ENCODE results near the gene MOSPD2.

MOSPD2 gene

GRCh38 chrX:14930663-14931062, 57.4 kb downstream of the MOSPD2 start:
- no peak overlapping the region for H3K27ac ChIP-seq (ENCODE audit: low read depth in 2 of 2, low read length in 2 of 2)
- peaks cover 0 to 4% of the 10 kb centered on the region in 2 donors for H3K27me3 ChIP-seq (ENCODE audit: control insufficient read depth in 2 of 2, insufficient read depth in 2 of 2, low read length in 2 of 2)
- no peaks in the 10 kb centered on the region for H3K4me1 ChIP-seq (ENCODE audit: control insufficient read depth in 2 of 2, insufficient read depth in 2 of 2, low read length in 2 of 2)

GRCh38 chrX:14932136-14932535, 58.9 kb downstream of the MOSPD2 start:
- Histone ChIP-seq H3K9me3 (ENCODE audit: control insufficient read depth in 2 of 2, low read length in 2 of 2) (no peaks in the 10 kb centered on the region), H3K4me3 (ENCODE audit: low read length in 2 of 2) (no peak overlapping the region), H3K4me1 (ENCODE audit: control insufficient read depth in 2 of 2, insufficient read depth in 2 of 2, low read length in 2 of 2) (no peaks in the 10 kb centered on the region), H3K9ac (ENCODE audit: low read depth in 1 of 2, low read length in 2 of 2) (no peak overlapping the region), H3K27ac (ENCODE audit: low read depth in 2 of 2, low read length in 2 of 2) (no peak overlapping the region), H3K27me3 (ENCODE audit: control insufficient read depth in 2 of 2, insufficient read depth in 2 of 2, low read length in 2 of 2) (peaks cover 0 to 4% of the 10 kb centered on the region in 2 donors), H3K36me3 (ENCODE audit: control insufficient read depth in 2 of 2, insufficient read depth in 2 of 2, low read length in 2 of 2) (no peaks in the 10 kb centered on the region)

More at GRCh38 chrX:14930663-14931062, 57.4 kb downstream of the MOSPD2 start:
- Histone ChIP-seq H3K36me3 (ENCODE audit: control insufficient read depth in 2 of 2, insufficient read depth in 2 of 2, low read length in 2 of 2) (no peaks in the 10 kb centered on the region), H3K9me3 (ENCODE audit: control insufficient read depth in 2 of 2, low read length in 2 of 2) (no peaks in the 10 kb centered on the region), H3K9ac (ENCODE audit: low read depth in 1 of 2, low read length in 2 of 2) (no peak overlapping the region), H3K4me3 (ENCODE audit: low read length in 2 of 2) (no peak overlapping the region)

DNA sequence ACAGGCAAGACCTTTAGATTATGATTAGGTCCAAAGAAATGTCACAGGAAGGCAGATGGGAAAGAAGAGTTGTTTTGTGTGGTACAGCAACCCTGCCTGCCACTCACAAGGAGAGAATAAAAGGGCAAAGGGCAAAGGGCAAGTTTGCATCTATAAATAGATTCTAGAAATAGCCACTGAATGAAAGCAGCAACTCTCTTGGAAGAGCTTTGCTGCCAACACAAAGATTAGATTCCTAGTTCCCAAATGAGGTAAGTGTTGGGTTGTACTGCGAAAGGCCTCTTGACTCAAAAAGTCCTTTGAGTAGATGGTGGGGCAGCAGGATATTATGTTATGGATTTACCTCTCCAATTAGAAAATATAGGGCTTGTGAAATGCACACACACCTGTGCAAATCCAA, 61.2 kb downstream of the MOSPD2 start:
- H3K9ac ChIP-seq (ENCODE audit: low read depth in 1 of 2, low read length in 2 of 2): no peak overlapping the region
- H3K4me1 ChIP-seq (ENCODE audit: control insufficient read depth in 2 of 2, insufficient read depth in 2 of 2, low read length in 2 of 2): no peaks in the 10 kb centered on the region
- H3K9me3 ChIP-seq (ENCODE audit: control insufficient read depth in 2 of 2, low read length in 2 of 2): no peaks in the 10 kb centered on the region
- no peaks in the 10 kb centered on the region for H3K36me3 ChIP-seq (ENCODE audit: control insufficient read depth in 2 of 2, insufficient read depth in 2 of 2, low read length in 2 of 2)
- no peak overlapping the region for H3K27ac ChIP-seq (ENCODE audit: low read depth in 2 of 2, low read length in 2 of 2)
- H3K4me3 ChIP-seq (ENCODE audit: low read length in 2 of 2): no peak overlapping the region
- peaks cover 0 to 4% of the 10 kb centered on the region in 2 donors for H3K27me3 ChIP-seq (ENCODE audit: control insufficient read depth in 2 of 2, insufficient read depth in 2 of 2, low read length in 2 of 2)

- Histone ChIP-seq H3K9ac (ENCODE audit: low read depth in 1 of 2, low read length in 2 of 2) (no peak overlapping the region), H3K9me3 (ENCODE audit: control insufficient read depth in 2 of 2, low read length in 2 of 2) (no peaks in the 10 kb centered on the region), H3K36me3 (ENCODE audit: control insufficient read depth in 2 of 2, insufficient read depth in 2 of 2, low read length in 2 of 2) (no peaks in the 10 kb centered on the region), H3K4me3 (ENCODE audit: low read length in 2 of 2) (no peak overlapping the region), H3K27me3 (ENCODE audit: control insufficient read depth in 2 of 2, insufficient read depth in 2 of 2, low read length in 2 of 2) (no peaks in the 10 kb centered on the region), H3K4me1 (ENCODE audit: control insufficient read depth in 2 of 2, insufficient read depth in 2 of 2, low read length in 2 of 2) (no peaks in the 10 kb centered on the region), H3K27ac (ENCODE audit: low read depth in 2 of 2, low read length in 2 of 2) (no peak overlapping the region)
Observed at GRCh38 chrX:14936561-14936960, 63.3 kb downstream of the MOSPD2 start.

- Histone ChIP-seq H3K4me1 (ENCODE audit: control insufficient read depth in 2 of 2, insufficient read depth in 2 of 2, low read length in 2 of 2) (no peaks in the 10 kb centered on the region), H3K9me3 (ENCODE audit: control insufficient read depth in 2 of 2, low read length in 2 of 2) (no peaks in the 10 kb centered on the region), H3K9ac (ENCODE audit: low read depth in 1 of 2, low read length in 2 of 2) (no peak overlapping the region), H3K4me3 (ENCODE audit: low read length in 2 of 2) (no peak overlapping the region), H3K36me3 (ENCODE audit: control insufficient read depth in 2 of 2, insufficient read depth in 2 of 2, low read length in 2 of 2) (no peaks in the 10 kb centered on the region), H3K27me3 (ENCODE audit: control insufficient read depth in 2 of 2, insufficient read depth in 2 of 2, low read length in 2 of 2) (no peaks in the 10 kb centered on the region), H3K27ac (ENCODE audit: low read depth in 2 of 2, low read length in 2 of 2) (no peak overlapping the region)
Observed at GRCh38 chrX:14939644-14940043, 66.4 kb downstream of the MOSPD2 start.

DNA sequence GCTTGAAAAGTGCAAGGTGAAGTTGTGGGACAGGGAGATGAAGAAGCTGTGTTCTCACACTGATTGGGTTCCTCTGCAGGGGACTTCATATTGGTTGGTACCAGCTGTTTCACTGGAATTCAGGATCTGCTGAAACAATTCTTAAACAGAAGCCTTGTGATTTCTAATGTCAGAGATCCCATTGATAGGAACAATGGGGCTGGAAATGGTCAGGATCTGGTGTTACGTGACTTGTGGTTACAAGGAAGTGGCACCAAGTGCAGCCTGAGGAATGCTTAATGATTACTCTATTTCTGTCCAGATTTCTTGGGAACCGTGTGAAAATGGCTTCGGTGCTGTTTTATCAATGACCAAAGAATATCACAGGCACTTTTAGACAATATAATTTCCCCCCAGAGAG, 68.1 kb downstream of the MOSPD2 start:
- Histone ChIP-seq H3K27me3 (ENCODE audit: control insufficient read depth in 2 of 2, insufficient read depth in 2 of 2, low read length in 2 of 2) (no peaks in the 10 kb centered on the region), H3K27ac (ENCODE audit: low read depth in 2 of 2, low read length in 2 of 2) (no peak overlapping the region), H3K9ac (ENCODE audit: low read depth in 1 of 2, low read length in 2 of 2) (no peak overlapping the region), H3K4me3 (ENCODE audit: low read length in 2 of 2) (no peak overlapping the region), H3K4me1 (ENCODE audit: control insufficient read depth in 2 of 2, insufficient read depth in 2 of 2, low read length in 2 of 2) (no peaks in the 10 kb centered on the region), H3K36me3 (ENCODE audit: control insufficient read depth in 2 of 2, insufficient read depth in 2 of 2, low read length in 2 of 2) (no peaks in the 10 kb centered on the region), H3K9me3 (ENCODE audit: control insufficient read depth in 2 of 2, low read length in 2 of 2) (no peaks in the 10 kb centered on the region)

DNA sequence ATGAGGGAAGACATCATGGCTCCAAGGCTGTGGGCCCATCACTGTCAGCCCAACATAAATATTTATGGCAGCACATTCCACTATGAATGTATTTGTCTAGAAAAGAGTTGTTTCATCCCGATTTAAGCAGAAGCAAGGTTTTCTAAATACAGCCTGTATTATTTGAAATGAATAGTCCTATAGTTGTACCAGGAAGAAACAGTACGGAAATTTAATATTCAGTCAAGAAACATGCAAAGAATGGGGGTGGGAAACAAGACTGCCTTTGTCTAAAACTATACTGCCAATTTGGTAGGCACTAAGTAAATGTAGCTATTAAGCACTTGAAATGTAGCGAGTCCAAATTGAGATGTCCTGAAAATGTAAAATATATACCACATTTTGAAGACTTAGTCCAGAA, 69.1 kb downstream of the MOSPD2 start:
- no peaks in the 10 kb centered on the region for H3K36me3 ChIP-seq (ENCODE audit: control insufficient read depth in 2 of 2, insufficient read depth in 2 of 2, low read length in 2 of 2)
- no peak overlapping the region for H3K4me3 ChIP-seq (ENCODE audit: low read length in 2 of 2)
- no peak overlapping the region for H3K27ac ChIP-seq (ENCODE audit: low read depth in 2 of 2, low read length in 2 of 2)
- H3K9ac ChIP-seq (ENCODE audit: low read depth in 1 of 2, low read length in 2 of 2): no peak overlapping the region
- no peaks in the 10 kb centered on the region for H3K27me3 ChIP-seq (ENCODE audit: control insufficient read depth in 2 of 2, insufficient read depth in 2 of 2, low read length in 2 of 2)
- H3K4me1 ChIP-seq (ENCODE audit: control insufficient read depth in 2 of 2, insufficient read depth in 2 of 2, low read length in 2 of 2): no peaks in the 10 kb centered on the region
- H3K9me3 ChIP-seq (ENCODE audit: control insufficient read depth in 2 of 2, low read length in 2 of 2): no peaks in the 10 kb centered on the region

DNA sequence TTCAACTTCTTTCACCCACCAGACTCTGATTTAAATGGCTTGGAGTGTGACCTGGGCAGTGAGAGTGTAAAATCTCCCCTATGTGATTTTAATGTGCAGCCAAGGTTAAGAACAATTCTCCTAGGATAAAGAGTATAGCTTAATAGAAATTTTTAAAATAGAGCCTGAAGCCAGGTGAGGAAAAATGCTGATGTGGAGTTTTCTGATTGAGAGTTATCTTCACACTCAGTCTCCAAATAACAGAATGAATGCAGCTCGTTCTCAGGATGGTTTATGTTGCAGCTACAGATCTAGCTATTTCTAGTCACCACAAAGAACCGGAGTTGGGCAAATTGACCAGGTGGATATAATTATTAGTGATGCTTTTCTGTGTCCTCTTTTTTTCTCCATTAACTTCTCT, 70.7 kb downstream of the MOSPD2 start:
- Histone ChIP-seq H3K36me3 (ENCODE audit: control insufficient read depth in 2 of 2, insufficient read depth in 2 of 2, low read length in 2 of 2) (no peaks in the 10 kb centered on the region), H3K27me3 (ENCODE audit: control insufficient read depth in 2 of 2, insufficient read depth in 2 of 2, low read length in 2 of 2) (no peaks in the 10 kb centered on the region), H3K9ac (ENCODE audit: low read depth in 1 of 2, low read length in 2 of 2) (no peak overlapping the region), H3K4me1 (ENCODE audit: control insufficient read depth in 2 of 2, insufficient read depth in 2 of 2, low read length in 2 of 2) (no peaks in the 10 kb centered on the region), H3K4me3 (ENCODE audit: low read length in 2 of 2) (no peak overlapping the region), H3K9me3 (ENCODE audit: control insufficient read depth in 2 of 2, low read length in 2 of 2) (no peaks in the 10 kb centered on the region), H3K27ac (ENCODE audit: low read depth in 2 of 2, low read length in 2 of 2) (no peak overlapping the region)

DNA sequence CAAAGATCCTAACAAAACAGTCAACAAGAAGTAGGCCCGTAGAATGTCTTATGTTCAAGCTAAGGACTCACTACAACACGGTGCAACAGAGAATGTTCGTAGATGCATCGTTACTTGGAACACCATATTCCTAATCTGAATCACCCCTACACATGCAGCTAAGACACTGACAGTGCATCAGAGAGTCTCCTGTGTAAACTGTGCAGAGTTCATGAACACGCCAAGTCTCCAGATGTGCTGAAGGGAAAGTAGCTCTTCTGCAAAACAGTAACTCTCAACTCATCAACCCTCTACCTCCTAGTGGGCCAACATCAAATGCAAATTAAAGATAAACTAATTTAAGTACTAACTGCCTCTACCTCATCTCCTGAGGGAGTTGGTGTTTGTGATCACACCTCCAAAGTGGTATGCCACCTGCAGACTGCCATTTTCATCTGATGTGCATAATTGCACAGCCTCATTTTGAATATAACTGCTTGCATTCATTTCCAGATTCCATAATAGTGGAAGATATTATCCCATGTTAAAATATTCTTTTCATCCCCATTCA, 73.5 kb downstream of the MOSPD2 start:
- H3K9ac ChIP-seq (ENCODE audit: low read depth in 1 of 2, low read length in 2 of 2): no peak overlapping the region
- no peak overlapping the region for H3K4me3 ChIP-seq (ENCODE audit: low read length in 2 of 2)
- no peaks in the 10 kb centered on the region for H3K9me3 ChIP-seq (ENCODE audit: control insufficient read depth in 2 of 2, low read length in 2 of 2)
- no peaks in the 10 kb centered on the region for H3K4me1 ChIP-seq (ENCODE audit: control insufficient read depth in 2 of 2, insufficient read depth in 2 of 2, low read length in 2 of 2)
- H3K27ac ChIP-seq (ENCODE audit: low read depth in 2 of 2, low read length in 2 of 2): no peak overlapping the region
- no peaks in the 10 kb centered on the region for H3K27me3 ChIP-seq (ENCODE audit: control insufficient read depth in 2 of 2, insufficient read depth in 2 of 2, low read length in 2 of 2)
- H3K36me3 ChIP-seq (ENCODE audit: control insufficient read depth in 2 of 2, insufficient read depth in 2 of 2, low read length in 2 of 2): no peaks in the 10 kb centered on the region

- no peak overlapping the region for H3K4me3 ChIP-seq (ENCODE audit: low read length in 2 of 2)
- no peaks in the 10 kb centered on the region for H3K27me3 ChIP-seq (ENCODE audit: control insufficient read depth in 2 of 2, insufficient read depth in 2 of 2, low read length in 2 of 2)
- H3K4me1 ChIP-seq (ENCODE audit: control insufficient read depth in 2 of 2, insufficient read depth in 2 of 2, low read length in 2 of 2): no peaks in the 10 kb centered on the region
- no peaks in the 10 kb centered on the region for H3K9me3 ChIP-seq (ENCODE audit: control insufficient read depth in 2 of 2, low read length in 2 of 2)
- H3K9ac ChIP-seq (ENCODE audit: low read depth in 1 of 2, low read length in 2 of 2): no peak overlapping the region
- H3K27ac ChIP-seq (ENCODE audit: low read depth in 2 of 2, low read length in 2 of 2): no peak overlapping the region
- H3K36me3 ChIP-seq (ENCODE audit: control insufficient read depth in 2 of 2, insufficient read depth in 2 of 2, low read length in 2 of 2): no peaks in the 10 kb centered on the region
Observed at GRCh38 chrX:14948691-14949090, 75.5 kb downstream of the MOSPD2 start.

Data from mucosa of rectum (tissue), 2 donors.